ENCODE results near the gene DENND2D.

DENND2D gene

DNA sequence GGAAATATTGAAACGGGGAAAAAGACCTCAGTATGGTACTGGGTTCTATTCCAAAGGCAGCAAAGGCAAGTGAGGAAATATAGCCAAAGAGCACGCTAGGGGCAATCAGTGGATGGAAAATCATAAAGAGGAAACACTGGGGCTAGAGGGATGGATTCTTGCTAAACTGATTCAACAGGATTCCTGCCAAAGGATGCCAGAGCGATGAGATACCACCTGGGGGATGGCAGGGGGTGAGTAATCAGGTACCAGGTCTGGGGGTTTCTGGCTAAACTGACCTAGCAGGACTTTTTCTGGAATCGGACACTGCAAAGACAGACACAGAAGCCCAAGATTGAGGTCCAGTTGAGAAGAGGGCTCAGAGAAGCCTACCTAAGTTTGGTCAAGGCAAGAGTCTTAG lies 33.8 kb upstream of the DENND2D start:
- H3K9me2 ChIP-seq (replicated peaks; ENCODE audit: control insufficient read depth, low read length) = no peaks in the 10 kb centered on the region
- H3K4me2 ChIP-seq (ENCODE audit: low read length) = no peak overlapping the region
- no peaks in the 10 kb centered on the region for H4K20me1 ChIP-seq (ENCODE audit: control insufficient read depth, insufficient read depth, low read depth, low read length)
- TF ChIP-seq EZH2phosphoT487 (IDR thresholded peaks at IDR 0.05; ENCODE audit: borderline replicate concordance, low read length) (no peak), CTCF (IDR thresholded peaks at IDR 0.05; ENCODE audit: low read depth, low read length, poor library complexity, severe bottlenecking) (no peak)
- no peaks in the 10 kb centered on the region for H3K9me3 ChIP-seq (ENCODE audit: control insufficient read depth, insufficient read depth, low read length)
- peaks cover 22% of the 10 kb centered on the region for H3K79me2 ChIP-seq (ENCODE audit: control insufficient read depth, low read length)
- H3K4me3 ChIP-seq (ENCODE audit: low read length) = no peak overlapping the region
- H3K4me1 ChIP-seq (ENCODE audit: control insufficient read depth, low read length) = peaks cover 18% of the 10 kb centered on the region
- H3F3A ChIP-seq (ENCODE audit: control insufficient read depth, insufficient read depth) = no peaks in the 10 kb centered on the region
- H3K36me3 ChIP-seq (ENCODE audit: control insufficient read depth, low read length) = peaks cover 62% of the 10 kb centered on the region
- no peaks in the 10 kb centered on the region for H3K27me3 ChIP-seq (ENCODE audit: control insufficient read depth, low read length)
- no peak overlapping the region for H3K27ac ChIP-seq (ENCODE audit: low read depth, low read length)

GRCh38 chr1:111232134-111232533 lies 31.7 kb upstream of the DENND2D start:
- Histone ChIP-seq H3K4me2 (ENCODE audit: low read length) (peak overlapping the region; percentile 74), H3K4me1 (ENCODE audit: control insufficient read depth, low read length) (peaks cover 39% of the 10 kb centered on the region), H3K9me3 (ENCODE audit: control insufficient read depth, insufficient read depth, low read length) (no peaks in the 10 kb centered on the region), H4K20me1 (ENCODE audit: control insufficient read depth, insufficient read depth, low read depth, low read length) (no peaks in the 10 kb centered on the region), H3K27me3 (ENCODE audit: control insufficient read depth, low read length) (no peaks in the 10 kb centered on the region), H3K4me3 (ENCODE audit: low read length) (peak overlapping the region; percentile 64; the same call in 1 of the 2 replicates), H3K9me2 (replicated peaks; ENCODE audit: control insufficient read depth, low read length) (no peaks in the 10 kb centered on the region), H3K27ac (ENCODE audit: low read depth, low read length) (no peak overlapping the region), H3K36me3 (ENCODE audit: control insufficient read depth, low read length) (peaks cover 42% of the 10 kb centered on the region), H3K79me2 (ENCODE audit: control insufficient read depth, low read length) (peaks cover 22% of the 10 kb centered on the region), H3F3A (ENCODE audit: control insufficient read depth, insufficient read depth) (no peaks in the 10 kb centered on the region)
- TF ChIP-seq CTCF (IDR thresholded peaks at IDR 0.05; ENCODE audit: low read depth, low read length, poor library complexity, severe bottlenecking) = no peak
- no peak for TF ChIP-seq EZH2phosphoT487 (IDR thresholded peaks at IDR 0.05; ENCODE audit: borderline replicate concordance, low read length)

DNA sequence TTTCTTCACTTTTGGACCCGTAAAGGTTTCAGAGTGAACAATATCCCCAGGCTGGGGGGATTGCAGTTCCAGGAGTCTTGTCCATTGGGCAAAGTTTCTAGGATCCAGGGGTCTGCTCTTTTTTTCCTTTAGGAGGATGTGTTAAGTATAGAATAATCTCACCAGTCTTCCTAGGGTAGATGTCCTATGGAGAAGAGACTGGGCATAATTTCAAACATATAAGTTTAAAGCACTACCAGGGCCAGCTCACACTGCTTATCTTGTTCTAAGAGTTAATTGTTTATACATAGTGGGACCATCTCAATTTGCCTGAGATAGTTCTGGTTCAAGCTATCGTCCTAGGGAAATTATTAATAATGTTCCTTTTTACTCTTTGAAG lies 28.3 kb upstream of the DENND2D start:
- Histone ChIP-seq H3K4me3 (ENCODE audit: low read length) (peak overlapping the region; percentile 32), H3K27ac (ENCODE audit: low read depth, low read length) (peak overlapping the region; percentile 53), H3K79me2 (ENCODE audit: control insufficient read depth, low read length) (peaks cover 22% of the 10 kb centered on the region)

More for the DNA sequence above, 28.3 kb upstream of the DENND2D start:
- peaks cover 55% of the 10 kb centered on the region for H3K4me1 ChIP-seq (ENCODE audit: control insufficient read depth, low read length)
- H3K4me2 ChIP-seq (ENCODE audit: low read length) = peak overlapping the region; percentile 35
- no peaks in the 10 kb centered on the region for H4K20me1 ChIP-seq (ENCODE audit: control insufficient read depth, insufficient read depth, low read depth, low read length)
- H3F3A ChIP-seq (ENCODE audit: control insufficient read depth, insufficient read depth) = no peaks in the 10 kb centered on the region
- no peaks in the 10 kb centered on the region for H3K9me2 ChIP-seq (replicated peaks; ENCODE audit: control insufficient read depth, low read length)
- peaks cover 25% of the 10 kb centered on the region for H3K36me3 ChIP-seq (ENCODE audit: control insufficient read depth, low read length)
- TF ChIP-seq EZH2phosphoT487 (IDR thresholded peaks at IDR 0.05; ENCODE audit: borderline replicate concordance, low read length) = no peak
- TF ChIP-seq CTCF (IDR thresholded peaks at IDR 0.05; ENCODE audit: low read depth, low read length, poor library complexity, severe bottlenecking) = no peak
- no peaks in the 10 kb centered on the region for H3K9me3 ChIP-seq (ENCODE audit: control insufficient read depth, insufficient read depth, low read length)
- H3K27me3 ChIP-seq (ENCODE audit: control insufficient read depth, low read length) = no peaks in the 10 kb centered on the region
